H1 (cell line): ENCODE results near the gene FGFBP3. TPM values are rescaled to one million over a fixed set of nuclear protein-coding genes. Genes with fewer than 3 reads are reported as not detected.

Source experiments
- ATF3 ChIP-seq: IDR thresholded peaks from 2 replicates; pipeline ENCODE4 v1.6.1; 2011; ENCODE audit warnings: low read depth, mild to moderate bottlenecking, low read length; ENCODE audit not compliant: insufficient read depth
- BRCA1 ChIP-seq: IDR thresholded peaks from 2 replicates; pipeline ENCODE4 v1.6.1; 2012; ENCODE audit warnings: low read depth, low read length, improper control_type of control experiment
- CHD7 ChIP-seq: fragments of 300-600 bp; sonication (generic); IDR thresholded peaks from 2 replicates; pipeline ENCODE4 v1.7.1; 2012; ENCODE audit warnings: low read length, moderate library complexity, mild to moderate bottlenecking, inconsistent platforms; ENCODE audit not compliant: insufficient replicate concordance
- HDAC2 ChIP-seq, 2 experiments: fragments of 300-600 bp in 1 of 2; sonication (generic) in 1 of 2; IDR thresholded peaks; 2 replicates each; pipeline ENCODE4 v1.6.1; 2011 to 2012; ENCODE audit warnings: low read depth in 2 of 2, low read length in 2 of 2, mild to moderate bottlenecking in 2 of 2, moderate library complexity in 2 of 2, borderline replicate concordance in 1 of 2, inconsistent platforms in 1 of 2
- HDAC6 ChIP-seq: IDR thresholded peaks from one replicate; pipeline ENCODE4 v1.7.1; 2012; ENCODE audit warnings: low read depth, mild to moderate bottlenecking, inconsistent platforms, low read length, moderate library complexity
- POLR2A ChIP-seq, 2 experiments: IDR thresholded peaks; 1 replicate in 1 of 2; 2 replicates in 1 of 2; pipeline ENCODE4 v1.6.1; 2011; ENCODE audit warnings: low read depth in 2 of 2, low read length in 2 of 2, mild to moderate bottlenecking in 2 of 2; ENCODE audit errors: control extremely low read depth in 1 of 2
- SP1 ChIP-seq: IDR thresholded peaks from 2 replicates; pipeline ENCODE4 v1.6.1; 2011; ENCODE audit warnings: low read depth, low read length
- SP4 ChIP-seq: IDR thresholded peaks from 2 replicates; pipeline ENCODE4 v1.6.1; 2012; ENCODE audit warnings: low read length, inconsistent platforms
- SRF ChIP-seq: IDR thresholded peaks from 2 replicates; pipeline ENCODE4 v1.6.1; 2011; ENCODE audit warnings: mild to moderate bottlenecking, low read depth, low read length, moderate library complexity
- ZNF274 ChIP-seq: IDR thresholded peaks from 2 replicates; pipeline ENCODE4 v1.7.0; 2012; ENCODE audit warnings: low read length, borderline replicate concordance; ENCODE audit errors: extremely low read depth
- polyA plus RNA-seq, 7 experiments: library from polyadenylated mRNA; depleted of rRNA in 3 of 7; stranded (reverse) in 5 of 7; unstranded in 2 of 7; fragments of >200 nt in 5 of 7; fragments of 200-250 nt in 2 of 7; gene quantifications; 1 replicate in 5 of 7; 2 replicates in 1 of 7; 4 replicates in 1 of 7; pipeline versions ENCODE4 v1.2.1 to v1.2.3, GENCODE V29; 2011 to 2013; ENCODE audit warnings: missing spikeins in 2 of 7, mixed read lengths in 2 of 7
- total RNA-seq: library from RNA; stranded (reverse); fragmentation: NEBNext Ultra II Directional; extraction: Animal tissue kit (Norgen Biotek cat#: 25700); gene quantifications from 2 replicates; pipeline ENCODE4 v1.2.1, GENCODE V29; 2021

FGFBP3 gene
- total and polyA plus RNA-seq, 2 of the 8 experiments (the other 6 are each of a cell fraction or from before 2014, with no cell fraction given) = 54.6 to 115 TPM

DNA sequence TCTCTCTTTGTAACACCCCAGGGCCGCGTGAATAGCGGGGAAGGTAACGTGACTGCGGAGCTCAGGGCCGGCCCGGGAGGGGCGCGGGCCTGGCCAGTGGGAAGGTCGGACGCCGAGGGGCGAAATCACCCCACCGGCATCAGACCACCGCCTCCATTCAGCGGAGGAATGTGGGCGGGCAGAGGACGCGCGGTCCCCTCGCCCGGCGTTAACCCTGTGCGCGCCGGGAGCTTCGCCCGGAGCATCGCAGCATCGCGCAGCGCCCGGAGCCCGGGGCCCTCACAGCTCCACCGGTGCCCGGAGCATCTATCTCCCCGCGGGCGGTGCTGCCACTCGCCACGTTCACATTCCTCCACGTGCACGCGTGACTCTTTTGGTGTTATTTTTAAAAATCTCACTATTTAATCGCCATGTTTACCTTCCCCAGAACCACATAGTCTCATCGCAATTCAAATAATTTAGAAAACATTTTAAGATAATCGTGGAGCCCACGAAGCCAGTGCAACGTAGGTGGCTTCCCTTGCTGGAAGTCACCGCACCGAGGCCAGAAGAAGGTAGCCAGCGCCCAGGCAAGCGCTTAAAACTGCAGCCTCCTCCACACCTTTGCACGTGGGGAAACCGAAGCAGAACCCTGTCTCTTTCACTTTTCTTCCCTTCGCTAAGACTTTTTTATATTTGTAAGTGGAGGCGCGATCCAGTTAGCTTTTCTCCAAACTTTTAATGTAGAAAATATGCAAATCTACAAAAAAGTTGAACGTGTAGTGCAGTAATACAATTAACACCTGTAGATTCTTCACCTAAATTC is 21.8 kb downstream of the FGFBP3 start (continued):
- TF ChIP-seq ATF3 (no peak), POLR2A (IDR thresholded peaks at IDR 0.05; ENCODE audit: control extremely low read depth in 1 of 2, low read depth in 2 of 2, low read length in 2 of 2) (peak; percentile 31 to 80), BRCA1 (0 out of 2 replicates have a peak, but pooled peaks have one; percentile 25), ZNF274 (no peak), SRF (no peak), SP1 (peak; percentile 78; the same call in 1 of the 2 replicates), HDAC6 (no peak), CHD7 (peak; percentile 7), HDAC2 (IDR thresholded peaks at IDR 0.05; ENCODE audit: borderline replicate concordance in 1 of 2, low read depth in 2 of 2, low read length in 2 of 2) (peak; percentile 98 to 99), SP4 (peak; percentile 72)
